AG10803 (cell line): ENCODE results near the gene C4orf54.

Experiments used
- DNase-seq: peaks from one replicate; pipeline ENCODE4 v3.0.0; 2010; ENCODE audit warnings: low read depth
- H3K4me3 ChIP-seq: 2 replicates; pipeline ENCODE4 v1.5.1; 2011; ENCODE audit warnings: mild to moderate bottlenecking, low read length, control low read depth
- TF ChIP-seq, protein P1 (sequence below): conservative IDR thresholded peaks from 2 replicates; pipeline ENCODE4 v1.5.1; 2011; ENCODE audit warnings: mild to moderate bottlenecking, low read length, control low read depth, inconsistent platforms

C4orf54 gene

DNA sequence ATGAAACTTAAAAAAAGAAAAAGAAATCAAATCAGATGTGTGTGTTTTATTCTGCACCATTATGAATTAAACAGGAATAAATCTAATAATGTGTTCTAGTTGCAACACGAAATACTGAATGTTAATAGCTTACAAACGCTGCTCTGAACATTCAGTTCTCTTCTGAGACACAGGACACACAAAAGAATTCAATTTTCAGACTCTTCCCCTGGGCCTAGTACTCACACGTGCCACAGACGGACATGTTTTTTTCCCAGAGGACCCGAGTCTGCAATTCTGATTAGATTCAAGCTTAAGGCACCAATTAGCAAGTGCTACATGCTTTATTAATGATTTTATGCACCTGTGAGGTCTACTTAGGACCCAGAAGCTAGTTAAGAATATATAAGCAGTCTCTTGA is 20.5 kb downstream of the C4orf54 start:
- TF ChIP-seq, protein P1, sequence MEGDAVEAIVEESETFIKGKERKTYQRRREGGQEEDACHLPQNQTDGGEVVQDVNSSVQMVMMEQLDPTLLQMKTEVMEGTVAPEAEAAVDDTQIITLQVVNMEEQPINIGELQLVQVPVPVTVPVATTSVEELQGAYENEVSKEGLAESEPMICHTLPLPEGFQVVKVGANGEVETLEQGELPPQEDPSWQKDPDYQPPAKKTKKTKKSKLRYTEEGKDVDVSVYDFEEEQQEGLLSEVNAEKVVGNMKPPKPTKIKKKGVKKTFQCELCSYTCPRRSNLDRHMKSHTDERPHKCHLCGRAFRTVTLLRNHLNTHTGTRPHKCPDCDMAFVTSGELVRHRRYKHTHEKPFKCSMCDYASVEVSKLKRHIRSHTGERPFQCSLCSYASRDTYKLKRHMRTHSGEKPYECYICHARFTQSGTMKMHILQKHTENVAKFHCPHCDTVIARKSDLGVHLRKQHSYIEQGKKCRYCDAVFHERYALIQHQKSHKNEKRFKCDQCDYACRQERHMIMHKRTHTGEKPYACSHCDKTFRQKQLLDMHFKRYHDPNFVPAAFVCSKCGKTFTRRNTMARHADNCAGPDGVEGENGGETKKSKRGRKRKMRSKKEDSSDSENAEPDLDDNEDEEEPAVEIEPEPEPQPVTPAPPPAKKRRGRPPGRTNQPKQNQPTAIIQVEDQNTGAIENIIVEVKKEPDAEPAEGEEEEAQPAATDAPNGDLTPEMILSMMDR, result no peak
- no peak for DNase-seq
- no peak overlapping the region for H3K4me3 ChIP-seq

DNA sequence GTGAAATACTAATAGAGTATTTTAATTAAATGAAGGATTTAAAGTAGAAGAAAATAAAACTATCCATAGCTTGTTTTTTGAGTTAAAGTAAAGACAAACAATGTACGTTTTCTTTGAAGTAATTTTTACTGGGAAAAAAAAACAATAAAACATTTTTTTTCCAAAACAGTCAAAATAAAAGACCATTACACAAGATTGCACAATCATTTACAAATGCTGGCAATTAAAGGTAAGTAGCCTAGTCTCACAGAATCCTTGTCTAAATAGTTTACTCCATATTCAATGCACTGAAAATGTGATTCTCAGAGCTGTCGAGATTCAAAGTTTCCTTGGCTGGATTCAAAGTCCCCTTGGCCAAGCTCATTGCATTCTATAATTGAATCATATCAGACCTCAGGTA is 21.2 kb downstream of the C4orf54 start:
- H3K4me3 ChIP-seq, result no peak overlapping the region
- TF ChIP-seq, protein P1, result no peak
- no peak for DNase-seq

- H3K4me3 ChIP-seq, result no peak overlapping the region
- no peak for DNase-seq
- TF ChIP-seq, protein P1, result no peak
Measured at GRCh38 chr4:99635601-99636000, 22.0 kb downstream of the C4orf54 start.

DNA sequence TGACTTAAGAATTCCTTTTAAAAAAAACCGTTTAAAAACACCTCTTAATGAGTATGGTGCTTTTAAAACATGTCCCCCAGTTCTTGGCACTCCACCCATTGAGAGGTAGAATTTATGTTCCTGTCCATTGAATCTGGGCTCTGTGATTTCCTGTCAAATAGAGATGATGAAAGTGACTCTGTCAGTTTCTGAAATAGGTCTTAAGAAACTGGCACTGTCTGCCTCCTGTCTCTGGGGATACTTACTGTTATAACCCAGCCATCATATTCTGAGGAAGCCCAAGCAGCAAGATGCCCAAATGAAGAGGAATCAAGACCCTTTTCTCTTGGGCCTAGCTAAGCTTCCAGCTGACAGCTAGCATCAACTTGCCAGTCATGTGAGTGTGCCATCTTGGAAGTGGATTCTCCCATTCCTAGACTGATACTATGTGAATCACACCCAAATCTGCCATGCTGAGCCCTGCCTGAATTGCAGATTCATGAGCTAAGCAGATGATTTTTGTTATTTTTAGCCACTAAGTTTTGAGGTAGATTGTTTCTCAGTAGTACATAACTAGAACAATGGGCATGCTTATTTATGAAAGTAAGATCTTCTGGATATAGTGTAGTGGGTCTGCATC is 22.8 kb downstream of the C4orf54 start:
- TF ChIP-seq, protein P1, result no peak
- no peak overlapping the region for H3K4me3 ChIP-seq
- no peak for DNase-seq

DNA sequence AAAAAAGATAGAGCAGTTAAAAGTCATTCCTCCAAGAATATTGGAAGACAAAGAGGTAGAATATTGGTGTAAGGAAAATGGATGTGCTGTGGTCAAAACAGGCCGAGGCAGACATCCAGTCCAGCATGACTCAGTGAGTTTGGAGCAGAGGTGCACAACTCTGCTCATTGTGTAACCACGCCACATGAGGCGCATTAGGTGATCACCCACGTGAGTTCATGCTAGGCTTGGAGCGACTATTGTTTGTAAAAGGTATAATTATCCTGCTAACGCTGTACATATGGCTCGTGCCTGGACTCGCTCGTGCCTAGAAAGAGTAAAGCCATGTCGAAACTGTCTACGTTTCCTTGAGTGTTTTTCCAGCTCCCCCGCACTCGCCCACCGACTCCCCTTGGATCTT is 23.9 kb downstream of the C4orf54 start:
- DNase-seq, result no peak
- H3K4me3 ChIP-seq, result no peak overlapping the region
- TF ChIP-seq, protein P1, result no peak

DNA sequence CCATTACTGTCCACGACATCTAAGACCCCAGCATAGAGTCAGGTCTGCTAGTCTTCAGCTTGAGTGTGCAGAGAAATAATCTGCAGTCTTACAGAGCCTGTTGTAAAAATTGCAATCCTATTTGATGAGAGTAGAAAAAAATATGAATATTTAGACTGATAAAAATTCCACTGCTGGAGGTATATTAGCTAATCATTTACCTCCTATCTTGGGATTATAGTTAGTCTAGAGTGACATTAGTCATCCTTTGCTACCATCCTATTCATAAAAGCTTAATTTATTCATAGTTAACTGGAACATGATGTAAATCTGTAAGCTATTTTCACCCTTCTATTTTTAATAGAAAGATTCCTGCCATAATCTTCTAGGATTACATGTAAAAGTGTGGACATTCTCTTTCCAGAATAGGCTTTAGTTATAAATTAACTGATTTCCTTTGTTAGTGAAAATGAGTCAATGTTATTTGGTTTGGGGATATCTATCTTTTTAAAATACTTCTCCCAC is 26.7 kb downstream of the C4orf54 start:
- DNase-seq, result no peak
- H3K4me3 ChIP-seq, result no peak overlapping the region
- TF ChIP-seq, protein P1, result no peak

- no peak for DNase-seq
- H3K4me3 ChIP-seq, result no peak overlapping the region
- TF ChIP-seq, protein P1, result no peak
Measured at GRCh38 chr4:99629962-99630554, 27.6 kb downstream of the C4orf54 start.
